Liver (tissue), 9 donors: ENCODE data around the gene SLC35D3. TPM values are rescaled to one million over a fixed set of nuclear protein-coding genes. Genes with fewer than 3 reads are reported as not detected.

Experiments
- DNase-seq: peaks from one replicate; pipeline ENCODE4 v3.0.0-alpha.2; 2017; ENCODE audit warnings: low spot score
- H3K27ac ChIP-seq, 2 donors: one replicate each; pipeline ENCODE4 v1.7.0; 2013; ENCODE audit warnings: inconsistent platforms in 2 of 2, low read length in 2 of 2, control low read depth in 1 of 2, low read depth in 1 of 2, mild to moderate bottlenecking in 1 of 2
- H3K27me3 ChIP-seq, 4 donors: one replicate each; pipeline versions ENCODE4 v1.6.1 to v1.7.0; 2013; ENCODE audit warnings: low read length in 3 of 4, inconsistent platforms in 1 of 4, mild to moderate bottlenecking in 1 of 4, moderate library complexity in 1 of 4; ENCODE audit not compliant: control insufficient read depth in 4 of 4, insufficient read depth in 4 of 4
- H3K36me3 ChIP-seq, 4 donors: one replicate each; pipeline versions ENCODE4 v1.6.1 to v1.7.0; 2013; ENCODE audit warnings: low read length in 3 of 4, mild to moderate bottlenecking in 3 of 4, low read depth in 1 of 4, moderate library complexity in 1 of 4; ENCODE audit not compliant: control insufficient read depth in 4 of 4, insufficient read depth in 3 of 4
- H3K4me1 ChIP-seq, 4 donors: one replicate each; pipeline versions ENCODE4 v1.6.1 to v1.7.0; 2013; ENCODE audit warnings: low read length in 3 of 4, mild to moderate bottlenecking in 3 of 4, moderate library complexity in 1 of 4; ENCODE audit not compliant: control insufficient read depth in 4 of 4, insufficient read depth in 4 of 4
- H3K4me3 ChIP-seq, 3 donors: one replicate each; pipeline versions ENCODE4 v1.6.1 to v1.7.0; 2013; ENCODE audit warnings: low read length in 3 of 3, control low read depth in 1 of 3, low read depth in 1 of 3, mild to moderate bottlenecking in 1 of 3
- H3K9ac ChIP-seq, 2 donors: one replicate each; pipeline ENCODE4 v1.7.0; 2013; ENCODE audit warnings: low read length in 2 of 2, mild to moderate bottlenecking in 2 of 2, moderate library complexity in 2 of 2, control low read depth in 1 of 2, low read depth in 1 of 2
- H3K9me3 ChIP-seq, 4 donors: one replicate each; pipeline versions ENCODE4 v1.6.1 to v1.7.0; 2013; ENCODE audit warnings: low read length in 3 of 4; ENCODE audit not compliant: control insufficient read depth in 4 of 4
- ATF3 ChIP-seq: IDR thresholded peaks from 2 replicates; pipeline ENCODE4 v1.6.1; 2016; ENCODE audit warnings: antibody characterized with exemption
- EGR1 ChIP-seq, 2 donors: IDR thresholded peaks; 2 replicates each; pipeline ENCODE4 v1.6.1; 2016 to 2018; ENCODE audit warnings: antibody characterized with exemption in 2 of 2, low read depth in 2 of 2
- FOXA1 ChIP-seq: IDR thresholded peaks from 2 replicates; pipeline ENCODE4 v1.6.1; 2016; ENCODE audit warnings: antibody characterized with exemption
- FOXA2 ChIP-seq: IDR thresholded peaks from 2 replicates; pipeline ENCODE4 v1.6.1; 2016; ENCODE audit warnings: antibody characterized with exemption
- GABPA ChIP-seq, 2 donors: IDR thresholded peaks in 1 of 2; conservative IDR thresholded peaks in 1 of 2; 2 replicates each; pipeline ENCODE4 v1.6.1; 2016; ENCODE audit warnings: antibody characterized with exemption in 2 of 2, mild to moderate bottlenecking in 1 of 2, moderate library complexity in 1 of 2
- HNF4A ChIP-seq, 2 donors: conservative IDR thresholded peaks; 2 replicates each; pipeline ENCODE4 v1.6.1; 2016; ENCODE audit warnings: antibody characterized with exemption in 2 of 2, mild to moderate bottlenecking in 2 of 2
- HNF4G ChIP-seq: IDR thresholded peaks from 2 replicates; pipeline ENCODE4 v1.6.1; 2016; ENCODE audit warnings: antibody characterized with exemption
- JUND ChIP-seq, 2 donors: IDR thresholded peaks; 2 replicates each; pipeline ENCODE4 v1.6.1; 2016; ENCODE audit warnings: antibody characterized with exemption in 2 of 2
- MAX ChIP-seq: IDR thresholded peaks from 2 replicates; pipeline ENCODE4 v1.6.1; 2016; ENCODE audit warnings: antibody characterized with exemption
- NR2F2 ChIP-seq: IDR thresholded peaks from 2 replicates; pipeline ENCODE4 v1.6.1; 2016; ENCODE audit warnings: antibody characterized with exemption
- RAD21 ChIP-seq, 2 donors: IDR thresholded peaks; 2 replicates each; pipeline ENCODE4 v1.6.1; 2016; ENCODE audit warnings: antibody characterized with exemption in 2 of 2, mild to moderate bottlenecking in 2 of 2
- REST ChIP-seq: IDR thresholded peaks from 2 replicates; pipeline ENCODE4 v1.6.1; 2016; ENCODE audit warnings: antibody characterized with exemption, mild to moderate bottlenecking
- RXRA ChIP-seq, 2 donors: IDR thresholded peaks; 2 replicates each; pipeline ENCODE4 v1.6.1; 2017 to 2018; ENCODE audit warnings: antibody characterized with exemption in 2 of 2, mild to moderate bottlenecking in 1 of 2
- SP1 ChIP-seq: IDR thresholded peaks from 2 replicates; pipeline ENCODE4 v1.6.1; 2018; ENCODE audit warnings: antibody characterized with exemption, mild to moderate bottlenecking
- TAF1 ChIP-seq: conservative IDR thresholded peaks from 2 replicates; pipeline ENCODE4 v1.6.1; 2016; ENCODE audit warnings: antibody characterized with exemption, mild to moderate bottlenecking
- YY1 ChIP-seq: IDR thresholded peaks from 2 replicates; pipeline ENCODE4 v1.6.1; 2016; ENCODE audit warnings: antibody characterized with exemption, mild to moderate bottlenecking
- ZBTB33 ChIP-seq: IDR thresholded peaks from 2 replicates; pipeline ENCODE4 v1.6.1; 2016; ENCODE audit warnings: antibody characterized with exemption
- WGBS: extraction: QIAGEN DNeasy Blood & Tissue Kit; methylation state at CpG from one replicate; pipeline ENCODE4 v1.1.7; 2013; 5-methylcytosine and 5-hydroxymethylcytosine counted together
- polyA plus RNA-seq, 2 donors: library from polyadenylated mRNA; stranded (reverse) in 1 of 2; unstranded in 1 of 2; fragments of 200-250 nt in 1 of 2; fragments of >200 nt in 1 of 2; fragmentation: Nextera tagmentation in 1 of 2; extraction: Ambion mirVana in 1 of 2; gene quantifications; one replicate each; pipeline versions ENCODE4 v1.2.1 to v1.2.3, GENCODE V29; 2013 to 2015
- total RNA-seq, 2 donors: library from RNA; depleted of rRNA; stranded (reverse); fragments of >200 nt; gene quantifications; one replicate each; pipeline ENCODE4 v1.2.3, GENCODE V29; 2014
- donor health status: healthy.
- donor health status: healthy.
- donor health status: healthy.
- donor health status: healthy.
- donor health status: healthy.

SLC35D3 gene
- total and polyA plus RNA-seq, 4 donors, result 0.56 TPM; not detected in 3

GRCh38 chr6:136961848-136962247 is 39.7 kb downstream of the SLC35D3 start:
- Histone ChIP-seq H3K36me3 (no peaks in the 10 kb centered on the region), H3K9me3 (no peaks in the 10 kb centered on the region), H3K4me1 (peaks cover 0 to 2% (median 0%) of the 10 kb centered on the region in 4 donors), H3K27ac (no peak overlapping the region), H3K4me3 (no peak overlapping the region), H3K9ac (no peak overlapping the region), H3K27me3 (peaks cover 0 to 7% (median 0%) of the 10 kb centered on the region in 4 donors)
- DNase-seq, result no peak
- TF ChIP-seq TAF1 (no peak), FOXA2 (peak; percentile 28)
- WGBS, result 54% methylated on average over 5 of the region's 5 CpGs

GRCh38 chr6:136962661-136963060 is 40.6 kb downstream of the SLC35D3 start:
- no peaks in the 10 kb centered on the region for H3K36me3 ChIP-seq
- 59% methylated on average over 4 of the region's 4 CpGs for WGBS
- H3K9ac ChIP-seq, result no peak overlapping the region
- H3K27ac ChIP-seq, result no peak overlapping the region
- no peak for TF ChIP-seq FOXA1
- no peak for TF ChIP-seq GABPA (IDR thresholded peaks at IDR 0.05 in 1 of 2, conservative IDR thresholded peaks at IDR 0.05 in 1 of 2)
- TF ChIP-seq ZBTB33, result no peak
- TF ChIP-seq EGR1 (IDR thresholded peaks at IDR 0.05; ENCODE audit: low read depth in 2 of 2), result no peak
- TF ChIP-seq FOXA2, result no peak
- TF ChIP-seq ATF3, result no peak
- TF ChIP-seq NR2F2, result no peak
- no peak for TF ChIP-seq RXRA (IDR thresholded peaks at IDR 0.05)
- TF ChIP-seq SP1, result no peak
- no peak for TF ChIP-seq HNF4G
- TF ChIP-seq REST, result no peak
- no peak for TF ChIP-seq HNF4A (conservative IDR thresholded peaks at IDR 0.05)
- no peak for TF ChIP-seq MAX
- no peak for TF ChIP-seq YY1
- no peak for TF ChIP-seq RAD21 (IDR thresholded peaks at IDR 0.05)
- no peak for TF ChIP-seq JUND (IDR thresholded peaks at IDR 0.05)
- H3K4me3 ChIP-seq, result no peak overlapping the region
- no peaks in the 10 kb centered on the region for H3K9me3 ChIP-seq
- no peaks in the 10 kb centered on the region for H3K4me1 ChIP-seq
- no peak for DNase-seq
- H3K27me3 ChIP-seq, result peaks cover 0 to 10% (median 0%) of the 10 kb centered on the region in 4 donors
